ENCODE measurements around the gene LRMDA. TPM values are rescaled to one million over a fixed set of nuclear protein-coding genes. Genes with fewer than 3 reads are reported as not detected.

The LRMDA gene
- total RNA-seq, 2 experiments from 2014 or later, result not detected

- no peaks in the 10 kb centered on the region for H3K9me3 Mint-ChIP-seq
- H3K4me1 Mint-ChIP-seq, result no peaks in the 10 kb centered on the region
- no peak for DNase-seq
- H3K27me3 Mint-ChIP-seq, result no peaks in the 10 kb centered on the region
- no peak overlapping the region for H3K4me3 Mint-ChIP-seq
- no peaks in the 10 kb centered on the region for H3K36me3 Mint-ChIP-seq (ENCODE audit: low read depth)
- ChIA-PET POLR2A (no interaction called here), CTCF (no interaction called here)
- no peak overlapping the region for H3K27ac Mint-ChIP-seq
Measured at GRCh38 chr10:76444034-76444800, 1012.8 kb downstream of the LRMDA start.

GRCh38 chr10:76447578-76447977 lies 1016.2 kb downstream of the LRMDA start:
- Mint-ChIP-seq H3K27ac (no peak overlapping the region), H3K9me3 (no peaks in the 10 kb centered on the region), H3K4me1 (no peaks in the 10 kb centered on the region), H3K36me3 (ENCODE audit: low read depth) (no peaks in the 10 kb centered on the region), H3K4me3 (no peak overlapping the region), H3K27me3 (no peaks in the 10 kb centered on the region)
- DNase-seq, result no peak
- POLR2A ChIA-PET, result no interaction called here
- CTCF ChIA-PET, result no interaction called here

GRCh38 chr10:76451911-76452310 lies 1020.5 kb downstream of the LRMDA start:
- ChIA-PET CTCF (no interaction called here), POLR2A (no interaction called here)
- Mint-ChIP-seq H3K4me1 (no peaks in the 10 kb centered on the region), H3K27me3 (no peaks in the 10 kb centered on the region), H3K9me3 (no peaks in the 10 kb centered on the region), H3K4me3 (no peak overlapping the region), H3K36me3 (ENCODE audit: low read depth) (no peaks in the 10 kb centered on the region), H3K27ac (no peak overlapping the region)
- no peak for DNase-seq

GRCh38 chr10:76453332-76453731 lies 1021.9 kb downstream of the LRMDA start:
- no peaks in the 10 kb centered on the region for H3K9me3 Mint-ChIP-seq
- H3K36me3 Mint-ChIP-seq (ENCODE audit: low read depth), result no peaks in the 10 kb centered on the region
- no peak for DNase-seq
- no peak overlapping the region for H3K27ac Mint-ChIP-seq
- no peak overlapping the region for H3K4me3 Mint-ChIP-seq
- ChIA-PET CTCF (no interaction called here), POLR2A (no interaction called here)
- H3K4me1 Mint-ChIP-seq, result no peaks in the 10 kb centered on the region
- H3K27me3 Mint-ChIP-seq, result no peaks in the 10 kb centered on the region

GRCh38 chr10:76453997-76454396 lies 1022.6 kb downstream of the LRMDA start:
- Mint-ChIP-seq H3K4me3 (no peak overlapping the region), H3K27me3 (no peaks in the 10 kb centered on the region), H3K4me1 (no peaks in the 10 kb centered on the region), H3K27ac (no peak overlapping the region), H3K36me3 (ENCODE audit: low read depth) (no peaks in the 10 kb centered on the region), H3K9me3 (no peaks in the 10 kb centered on the region)
- ChIA-PET POLR2A (no interaction called here), CTCF (no interaction called here)
- no peak for DNase-seq

GRCh38 chr10:76454506-76455140 lies 1023.2 kb downstream of the LRMDA start:
- POLR2A ChIA-PET, result no interaction called here
- CTCF ChIA-PET, result no interaction called here
- H3K27me3 Mint-ChIP-seq, result no peaks in the 10 kb centered on the region
- no peaks in the 10 kb centered on the region for H3K36me3 Mint-ChIP-seq (ENCODE audit: low read depth)
- no peaks in the 10 kb centered on the region for H3K4me1 Mint-ChIP-seq
- no peaks in the 10 kb centered on the region for H3K9me3 Mint-ChIP-seq
- no peak overlapping the region for H3K4me3 Mint-ChIP-seq
- H3K27ac Mint-ChIP-seq, result no peak overlapping the region
- DNase-seq, result no peak

- H3K4me1 Mint-ChIP-seq, result no peaks in the 10 kb centered on the region
- H3K27me3 Mint-ChIP-seq, result no peaks in the 10 kb centered on the region
- no peak for DNase-seq
- ChIA-PET CTCF (no interaction called here), POLR2A (no interaction called here)
- no peaks in the 10 kb centered on the region for H3K9me3 Mint-ChIP-seq
- H3K4me3 Mint-ChIP-seq, result no peak overlapping the region
- no peak overlapping the region for H3K27ac Mint-ChIP-seq
- no peaks in the 10 kb centered on the region for H3K36me3 Mint-ChIP-seq (ENCODE audit: low read depth)
Measured at GRCh38 chr10:76456197-76456596, 1024.8 kb downstream of the LRMDA start.

- CTCF ChIA-PET, result no interaction called here
Measured at GRCh38 chr10:76459016-76459730, 1027.7 kb downstream of the LRMDA start.

GRCh38 chr10:76461024-76461423 lies 1029.6 kb downstream of the LRMDA start:
- ChIA-PET CTCF (no interaction called here), POLR2A (no interaction called here)
- H3K9me3 Mint-ChIP-seq, result no peaks in the 10 kb centered on the region
- DNase-seq, result no peak
- no peaks in the 10 kb centered on the region for H3K27me3 Mint-ChIP-seq
- no peaks in the 10 kb centered on the region for H3K36me3 Mint-ChIP-seq (ENCODE audit: low read depth)
- no peak overlapping the region for H3K4me3 Mint-ChIP-seq
- H3K4me1 Mint-ChIP-seq, result no peaks in the 10 kb centered on the region
- H3K27ac Mint-ChIP-seq, result no peak overlapping the region

More at GRCh38 chr10:76459016-76459730, 1027.7 kb downstream of the LRMDA start:
- POLR2A ChIA-PET, result no interaction called here
- DNase-seq, result no peak
- Mint-ChIP-seq H3K27ac (no peak overlapping the region), H3K36me3 (ENCODE audit: low read depth) (no peaks in the 10 kb centered on the region), H3K27me3 (no peaks in the 10 kb centered on the region), H3K4me1 (no peaks in the 10 kb centered on the region), H3K9me3 (no peaks in the 10 kb centered on the region), H3K4me3 (no peak overlapping the region)

- no peak for DNase-seq
- H3K36me3 Mint-ChIP-seq (ENCODE audit: low read depth), result no peaks in the 10 kb centered on the region
- no peaks in the 10 kb centered on the region for H3K27me3 Mint-ChIP-seq
- H3K4me1 Mint-ChIP-seq, result no peaks in the 10 kb centered on the region
- H3K9me3 Mint-ChIP-seq, result no peaks in the 10 kb centered on the region
- ChIA-PET POLR2A (no interaction called here), CTCF (no interaction called here)
- no peak overlapping the region for H3K27ac Mint-ChIP-seq
- H3K4me3 Mint-ChIP-seq, result no peak overlapping the region
Measured at GRCh38 chr10:76463111-76463510, 1031.7 kb downstream of the LRMDA start.

GRCh38 chr10:76466836-76467503 lies 1035.5 kb downstream of the LRMDA start:
- H3K27me3 Mint-ChIP-seq, result no peaks in the 10 kb centered on the region
- no peak overlapping the region for H3K4me3 Mint-ChIP-seq
- DNase-seq, result no peak
- H3K27ac Mint-ChIP-seq, result no peak overlapping the region
- no peaks in the 10 kb centered on the region for H3K4me1 Mint-ChIP-seq
- ChIA-PET CTCF (no interaction called here), POLR2A (no interaction called here)
- H3K36me3 Mint-ChIP-seq (ENCODE audit: low read depth), result no peaks in the 10 kb centered on the region
- H3K9me3 Mint-ChIP-seq, result no peaks in the 10 kb centered on the region

- H3K9me3 Mint-ChIP-seq, result no peaks in the 10 kb centered on the region
- no peak for DNase-seq
- no peaks in the 10 kb centered on the region for H3K4me1 Mint-ChIP-seq
- no peak overlapping the region for H3K27ac Mint-ChIP-seq
- H3K4me3 Mint-ChIP-seq, result no peak overlapping the region
- no peaks in the 10 kb centered on the region for H3K36me3 Mint-ChIP-seq (ENCODE audit: low read depth)
- no peaks in the 10 kb centered on the region for H3K27me3 Mint-ChIP-seq
- ChIA-PET CTCF (no interaction called here), POLR2A (no interaction called here)
Measured at GRCh38 chr10:76469675-76470074, 1038.3 kb downstream of the LRMDA start.

- ChIA-PET POLR2A (no interaction called here), CTCF (no interaction called here)
- DNase-seq, result no peak
- Mint-ChIP-seq H3K36me3 (ENCODE audit: low read depth) (no peaks in the 10 kb centered on the region), H3K9me3 (no peaks in the 10 kb centered on the region), H3K4me1 (no peaks in the 10 kb centered on the region), H3K4me3 (no peak overlapping the region), H3K27ac (no peak overlapping the region), H3K27me3 (no peaks in the 10 kb centered on the region)
Measured at GRCh38 chr10:76479103-76479790, 1047.8 kb downstream of the LRMDA start.

Data from activated CD4-positive, alpha-beta T cell treated with anti-CD3 and anti-CD28 coated beads, Interleukin-2, amount 10 ng/mL, durations not matched to agents 7 days and 5 days (primary cell).